SK-N-SH (cell line): ENCODE data around the gene PRX. TPM values are rescaled to one million over a fixed set of nuclear protein-coding genes. Genes with fewer than 3 reads are reported as not detected.

Source experiments
- CTCF ChIA-PET: fragments of 300-600, 350-600 bp; formaldehyde crosslinking; extraction: SDS; loops from one replicate; lab custom pipeline; 2021; lab: Yijun Ruan, JAX
- POLR2A ChIA-PET: fragments of 350-600 bp; sonication (Branson Sonifier 250); formaldehyde crosslinking; extraction: SDS; loops from one replicate; lab custom pipeline; 2020; ENCODE audit warnings: antibody characterized with exemption, inconsistent platforms; lab: Yijun Ruan, JAX
- DNase-seq: peaks from one replicate; pipeline ENCODE4 v3.0.0; 2012
- H2AFZ ChIP-seq: fragments of 200-600 bp; sonication (generic); 2 replicates; pipeline ENCODE4 v1.8.1; 2016; ENCODE audit warnings: antibody characterized with exemption, mild to moderate bottlenecking, low read depth
- H3F3A ChIP-seq: fragments of 200-600 bp; sonication (generic); replicated peaks from 2 replicates; pipeline ENCODE3; 2016; ENCODE audit warnings: antibody characterized with exemption, mild to moderate bottlenecking; ENCODE audit not compliant: insufficient read depth
- H3K27ac ChIP-seq, 2 experiments: fragments of 200-500 bp in 1 of 2; fragments of 200-600 bp in 1 of 2; sonication (Bioruptor generic) in 1 of 2; sonication (generic), shearing (Covaris generic) in 1 of 2; 2 replicates each; pipeline versions ENCODE4 v1.5.1 to v1.6.1; 2014 to 2016; ENCODE audit warnings: low read depth in 2 of 2, inconsistent platforms in 1 of 2, low read length in 1 of 2, mild to moderate bottlenecking in 1 of 2, mixed read lengths in 1 of 2
- H3K27me3 ChIP-seq: fragments of 200-600 bp; sonication (generic), shearing (Covaris generic); 2 replicates; pipeline ENCODE4 v1.6.1; 2016; ENCODE audit warnings: mixed run types; ENCODE audit not compliant: insufficient read depth
- H3K36me3 ChIP-seq, 2 experiments: fragments of 200-500 bp in 1 of 2; fragments of 200-600 bp in 1 of 2; sonication (Bioruptor generic) in 1 of 2; sonication (generic) in 1 of 2; replicated peaks in 1 of 2; 2 replicates each; pipeline versions ENCODE3 to v1.5.1; 2014 to 2016; ENCODE audit warnings: low read length in 1 of 2, mild to moderate bottlenecking in 1 of 2; ENCODE audit not compliant: insufficient read depth in 2 of 2, control insufficient read depth in 1 of 2
- H3K4me1 ChIP-seq, 2 experiments: fragments of 200-500 bp in 1 of 2; fragments of 200-600 bp in 1 of 2; sonication (Bioruptor generic) in 1 of 2; sonication (generic), shearing (Covaris generic) in 1 of 2; 2 replicates each; pipeline versions ENCODE4 v1.5.1 to v1.6.1; 2014 to 2016; ENCODE audit warnings: low read depth in 1 of 2, low read length in 1 of 2, mixed run types in 1 of 2; ENCODE audit not compliant: insufficient read depth in 2 of 2, control insufficient read depth in 1 of 2
- H3K4me2 ChIP-seq: fragments of 200-600 bp; sonication (generic), shearing (Covaris generic); 2 replicates; pipeline ENCODE4 v1.6.1; 2017; ENCODE audit warnings: mixed run types
- H3K4me3 ChIP-seq, 2 experiments: fragments of 200-500 bp in 1 of 2; fragments of 200-600 bp in 1 of 2; sonication (Bioruptor generic) in 1 of 2; sonication (generic), shearing (Covaris generic) in 1 of 2; 2 replicates each; pipeline versions ENCODE4 v1.5.1 to v1.8.1; 2014 to 2016; ENCODE audit warnings: low read depth in 2 of 2, inconsistent platforms in 1 of 2, low read length in 1 of 2, mild to moderate bottlenecking in 1 of 2, mixed read lengths in 1 of 2, moderate library complexity in 1 of 2
- H3K79me2 ChIP-seq: fragments of 200-600 bp; sonication (generic); 2 replicates; pipeline ENCODE4 v1.8.1; 2017; ENCODE audit warnings: mild to moderate bottlenecking; ENCODE audit not compliant: insufficient read depth
- H3K9ac ChIP-seq: fragments of 200-600 bp; sonication (generic); 2 replicates; pipeline ENCODE4 v1.6.1; 2017; ENCODE audit warnings: mixed run types
- H3K9me2 ChIP-seq: fragments of 200-600 bp; sonication (generic); 2 replicates; pipeline ENCODE4 v1.6.1; 2017; ENCODE audit warnings: mixed run types
- H3K9me3 ChIP-seq: fragments of 200-600 bp; sonication (generic); 2 replicates; pipeline ENCODE4 v1.6.1; 2017; ENCODE audit warnings: mixed run types, mild to moderate bottlenecking, moderate library complexity
- H4K20me1 ChIP-seq: fragments of 200-600 bp; sonication (generic); 2 replicates; pipeline ENCODE4 v1.6.1; 2017; ENCODE audit warnings: mild to moderate bottlenecking, mixed run types; ENCODE audit not compliant: insufficient read depth
- FOSL2 ChIP-seq: IDR thresholded peaks from 2 replicates; pipeline ENCODE4 v1.4.0; 2012; ENCODE audit warnings: low read depth, mild to moderate bottlenecking, moderate library complexity, borderline replicate concordance
- FOXJ3 ChIP-seq: sonication (generic); formaldehyde crosslinking; IDR thresholded peaks from 2 replicates; pipeline ENCODE4 v1.5.1; 2020; ENCODE audit warnings: mild to moderate bottlenecking, missing genetic modification reagents
- MXI1 ChIP-seq: IDR thresholded peaks from 2 replicates; pipeline ENCODE4 v1.6.1; 2012; ENCODE audit warnings: mild to moderate bottlenecking, low read depth, low read length, improper control_type of control experiment
- POLR2AphosphoS5 ChIP-seq: IDR thresholded peaks from 2 replicates; pipeline ENCODE4 v1.6.1; 2012; ENCODE audit warnings: low read depth, low read length
- REST ChIP-seq: IDR thresholded peaks from 2 replicates; pipeline ENCODE4 v1.6.1; 2012; ENCODE audit warnings: mild to moderate bottlenecking, low read depth, low read length, moderate library complexity
- RXRA ChIP-seq: IDR thresholded peaks from 2 replicates; pipeline ENCODE4 v1.4.0; 2012; ENCODE audit warnings: low read depth, mild to moderate bottlenecking, borderline replicate concordance
- SIN3A ChIP-seq: IDR thresholded peaks from 2 replicates; pipeline ENCODE4 v1.6.1; 2012; ENCODE audit warnings: low read depth, mild to moderate bottlenecking, low read length, moderate library complexity, borderline replicate concordance
- TAF1 ChIP-seq: IDR thresholded peaks from 2 replicates; pipeline ENCODE4 v1.6.1; 2012; ENCODE audit warnings: low read depth, mild to moderate bottlenecking, low read length, moderate library complexity, borderline replicate concordance
- TEAD4 ChIP-seq: IDR thresholded peaks from 2 replicates; pipeline ENCODE4 v1.4.0; 2012; ENCODE audit warnings: mild to moderate bottlenecking, borderline replicate concordance; ENCODE audit not compliant: insufficient read depth
- WGBS: methylation state at CpG from one replicate; pipeline ENCODE4 v1.1.6; 2017; ENCODE audit warnings: low lambda C conversion rate; 5-methylcytosine and 5-hydroxymethylcytosine counted together
- polyA plus RNA-seq, 3 experiments: library from polyadenylated mRNA; depleted of rRNA; stranded (reverse); fragments of >200 nt; gene quantifications; 2 replicates each; pipeline ENCODE4 v1.2.3, GENCODE V29; 2012
- TF ChIP-seq, protein P1 (sequence below): IDR thresholded peaks from 2 replicates; pipeline ENCODE4 v1.4.0; 2012; ENCODE audit warnings: low read depth, borderline replicate concordance

PRX gene
- polyA plus RNA-seq, 1 of the 3 experiments (the other 2 are of a cell fraction): 2.2 TPM

DNA sequence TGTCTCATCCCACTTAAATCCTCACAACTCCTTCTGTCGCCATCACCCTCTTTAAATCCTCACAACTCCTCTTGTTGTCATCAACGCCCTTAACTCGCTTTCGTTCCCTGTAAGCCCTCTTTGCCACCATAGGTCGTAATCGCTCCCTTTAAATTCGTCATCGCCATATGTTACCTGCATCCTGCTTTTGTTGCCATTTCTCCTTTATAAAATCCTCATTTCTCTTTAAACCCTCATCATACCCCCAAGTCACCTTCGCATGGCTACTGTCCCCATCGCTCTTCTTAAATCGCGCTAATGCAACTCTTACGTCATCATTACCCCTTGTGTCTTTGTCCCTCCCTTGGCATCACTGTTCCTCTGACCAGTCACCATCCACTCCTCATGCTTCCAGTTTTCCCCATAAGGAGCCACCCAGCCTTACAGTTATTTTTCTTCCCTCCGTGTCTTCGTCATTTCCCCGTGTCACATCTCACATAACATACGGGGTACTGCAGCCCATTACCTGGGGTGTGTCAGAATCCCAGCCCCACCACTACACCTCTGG is 64.1 kb downstream of the PRX start:
- ChIA-PET CTCF (interaction anchor here (2.1 to 2.6 kb wide), 2 partner anchors 44 to 72 kb away, joined by 7 to 10 read pairs; no protein-coding TSS in a partner anchor), POLR2A (interaction anchor here (0.5 to 1.4 kb wide), 4 partner anchors 17 to 258 kb away, joined by 3 to 4 read pairs (median 4); partner anchors contain the start of gene ZNF780A)
- H3K27me3 ChIP-seq: no peaks in the 10 kb centered on the region
- H3K9me2 ChIP-seq: no peaks in the 10 kb centered on the region
- no peaks in the 10 kb centered on the region for H3K9me3 ChIP-seq
- H2AFZ ChIP-seq: peak overlapping the region; percentile 83
- H3K36me3 ChIP-seq: peaks cover 0 to 2% of the 10 kb centered on the region in 2 experiments
- peak overlapping the region; percentile 50 to 59; a peak in 2 of 4 replicates for H3K27ac ChIP-seq
- WGBS: 3% methylated on average over 17 of the region's 17 CpGs
- peak overlapping the region; percentile 68 to 94 for H3K4me3 ChIP-seq
- DNase-seq: peak; percentile 68
- peaks cover 0 to 7% of the 10 kb centered on the region in 2 experiments; a peak in 1 of 4 replicates for H3K4me1 ChIP-seq
- peak overlapping the region; percentile 77 for H3K9ac ChIP-seq
- peak overlapping the region; percentile 85 for H3K4me2 ChIP-seq
- H3K79me2 ChIP-seq: peaks cover 60% of the 10 kb centered on the region
- H3F3A ChIP-seq: no peaks in the 10 kb centered on the region
- TF ChIP-seq FOSL2: no peak
- no peak for TF ChIP-seq SIN3A
- no peak for TF ChIP-seq POLR2AphosphoS5
- TF ChIP-seq FOXJ3 (CRISPR knock-in tag): peak; percentile 16; the same call in 1 of the 2 replicates
- TF ChIP-seq, protein P1, sequence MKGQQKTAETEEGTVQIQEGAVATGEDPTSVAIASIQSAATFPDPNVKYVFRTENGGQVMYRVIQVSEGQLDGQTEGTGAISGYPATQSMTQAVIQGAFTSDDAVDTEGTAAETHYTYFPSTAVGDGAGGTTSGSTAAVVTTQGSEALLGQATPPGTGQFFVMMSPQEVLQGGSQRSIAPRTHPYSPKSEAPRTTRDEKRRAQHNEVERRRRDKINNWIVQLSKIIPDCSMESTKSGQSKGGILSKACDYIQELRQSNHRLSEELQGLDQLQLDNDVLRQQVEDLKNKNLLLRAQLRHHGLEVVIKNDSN: no peak
- no peak for TF ChIP-seq TAF1
- no peak for TF ChIP-seq RXRA
- no peak for TF ChIP-seq TEAD4
- TF ChIP-seq MXI1: peak; percentile 48
- TF ChIP-seq REST: no peak
- TF ChIP-seq, all 33 proteins: peak for 2
- no peaks in the 10 kb centered on the region for H4K20me1 ChIP-seq
